Measurements from ENCODE around the gene PGBD5.

The PGBD5 gene

GRCh38 chr1:230394134-230394533 lies 32.0 kb downstream of the PGBD5 start:
- DNase-seq, result no peak

GRCh38 chr1:230393722-230394121 lies 32.4 kb downstream of the PGBD5 start:
- DNase-seq, result no peak

GRCh38 chr1:230392920-230393521 lies 33.1 kb downstream of the PGBD5 start:
- no peak for DNase-seq

GRCh38 chr1:230392536-230392909 lies 33.6 kb downstream of the PGBD5 start:
- no peak for DNase-seq

- DNase-seq, result no peak
These were observed 34.2 kb downstream of the PGBD5 start for GRCh38 chr1:230391776-230392535.

GRCh38 chr1:230390371-230390770 lies 35.8 kb downstream of the PGBD5 start:
- DNase-seq, result no peak

- no peak for DNase-seq
These were observed 38.3 kb downstream of the PGBD5 start for GRCh38 chr1:230387876-230388275.

GRCh38 chr1:230387296-230387695 lies 38.8 kb downstream of the PGBD5 start:
- DNase-seq, result no peak

GRCh38 chr1:230386637-230387262 lies 39.4 kb downstream of the PGBD5 start:
- no peak for DNase-seq

GRCh38 chr1:230385930-230386329 lies 40.2 kb downstream of the PGBD5 start:
- DNase-seq, result no peak

GRCh38 chr1:230385158-230385450 lies 41.0 kb downstream of the PGBD5 start:
- DNase-seq, result peak; percentile 75

GRCh38 chr1:230384380-230385157 lies 41.6 kb downstream of the PGBD5 start:
- DNase-seq, result no peak

GRCh38 chr1:230383425-230383824 lies 42.7 kb downstream of the PGBD5 start:
- DNase-seq, result no peak

- no peak for DNase-seq
These were observed 44.1 kb downstream of the PGBD5 start for GRCh38 chr1:230382001-230382491.

- no peak for DNase-seq
These were observed 44.5 kb downstream of the PGBD5 start for GRCh38 chr1:230381585-230381984.

GRCh38 chr1:230381049-230381467 lies 45.1 kb downstream of the PGBD5 start:
- peak; percentile 49 for DNase-seq

GRCh38 chr1:230379928-230380327 lies 46.2 kb downstream of the PGBD5 start:
- DNase-seq, result no peak

GRCh38 chr1:230379462-230379861 lies 46.7 kb downstream of the PGBD5 start:
- DNase-seq, result no peak

GRCh38 chr1:230377851-230378250 lies 48.3 kb downstream of the PGBD5 start:
- DNase-seq, result no peak

- DNase-seq, result no peak
These were observed 48.8 kb downstream of the PGBD5 start for GRCh38 chr1:230377324-230377723.

- no peak for DNase-seq
These were observed 49.8 kb downstream of the PGBD5 start for GRCh38 chr1:230376296-230376695.

- DNase-seq, result peak; percentile 71
These were observed 50.4 kb downstream of the PGBD5 start for GRCh38 chr1:230375780-230376179.

- DNase-seq, result no peak
These were observed 51.0 kb downstream of the PGBD5 start for GRCh38 chr1:230375147-230375546.
